Activated T-helper 1 cell treated with anti-CD3 and anti-CD28 coated beads, Interleukin-12 subunit alpha, Interleukin-12 subunit beta, Interleukin-2, Interleukin-4 antibody, amounts not matched to agents 30 ng/mL and 10 ng/mL and 1 ng/mL, durations not matched to agents 14 hours and 24 hours and 36 hours (primary cell): ENCODE measurements around the gene LRP1. TPM values are rescaled to one million over a fixed set of nuclear protein-coding genes. Genes with fewer than 3 reads are reported as not detected.

Experiments
- DNase-seq: peaks from one replicate; pipeline ENCODE4 v3.0.0; 2021; ENCODE audit warnings: low spot score
- H3K27ac Mint-ChIP-seq: one replicate; pipeline ENCODE4 v1.8.0; 2021; ENCODE audit warnings: mild to moderate bottlenecking, mixed read lengths
- H3K27me3 Mint-ChIP-seq: one replicate; pipeline ENCODE4 v1.8.0; 2022; ENCODE audit warnings: mild to moderate bottlenecking, moderate library complexity, mixed read lengths; ENCODE audit not compliant: insufficient read depth
- H3K36me3 Mint-ChIP-seq: one replicate; pipeline ENCODE4 v1.8.0; 2021; ENCODE audit warnings: low read depth, mixed read lengths
- H3K4me1 Mint-ChIP-seq: one replicate; pipeline ENCODE4 v1.8.0; 2021; ENCODE audit warnings: low read depth, mixed read lengths
- H3K4me3 Mint-ChIP-seq: one replicate; pipeline ENCODE4 v1.8.0; 2021; ENCODE audit warnings: mild to moderate bottlenecking, moderate library complexity, mixed read lengths
- H3K9me3 Mint-ChIP-seq: one replicate; pipeline ENCODE4 v1.8.0; 2021; ENCODE audit warnings: mixed read lengths
- intact Hi-C: fragments of 100-400 bp; cut with micrococcal nuclease; formaldehyde crosslinking; loops from one replicate; pipeline ENCODE4 v1.15.1; 2024
- total RNA-seq: library from RNA; stranded (reverse); gene quantifications from 2 replicates; pipeline ENCODE4 v1.2.3, GENCODE V29; 2022

LRP1 gene
- total RNA-seq, 1 donor from 2014 or later, result 0.26 TPM

GRCh38 chr12:57207731-57208630, 79.7 kb downstream of the LRP1 start:
- intact Hi-C loops, result no loop called here
- no peaks in the 10 kb centered on the region for H3K36me3 Mint-ChIP-seq
- no peak for DNase-seq
- H3K9me3 Mint-ChIP-seq, result no peaks in the 10 kb centered on the region
- H3K4me3 Mint-ChIP-seq, result no peak overlapping the region
- no peaks in the 10 kb centered on the region for H3K4me1 Mint-ChIP-seq
- peaks cover 2% of the 10 kb centered on the region for H3K27me3 Mint-ChIP-seq
- H3K27ac Mint-ChIP-seq, result no peak overlapping the region

GRCh38 chr12:57208631-57209282, 80.5 kb downstream of the LRP1 start:
- Mint-ChIP-seq H3K36me3 (no peaks in the 10 kb centered on the region), H3K4me1 (peaks cover 6% of the 10 kb centered on the region), H3K4me3 (no peak overlapping the region), H3K27ac (no peak overlapping the region), H3K27me3 (peaks cover 7% of the 10 kb centered on the region), H3K9me3 (no peaks in the 10 kb centered on the region)
- DNase-seq, result no peak
- intact Hi-C loops, result no loop called here

GRCh38 chr12:57209916-57210315, 81.6 kb downstream of the LRP1 start:
- Mint-ChIP-seq H3K27ac (no peak overlapping the region), H3K36me3 (no peaks in the 10 kb centered on the region), H3K4me3 (no peak overlapping the region), H3K9me3 (no peaks in the 10 kb centered on the region), H3K4me1 (peaks cover 13% of the 10 kb centered on the region), H3K27me3 (peaks cover 19% of the 10 kb centered on the region)
- intact Hi-C loops, result no loop called here
- no peak for DNase-seq

DNA sequence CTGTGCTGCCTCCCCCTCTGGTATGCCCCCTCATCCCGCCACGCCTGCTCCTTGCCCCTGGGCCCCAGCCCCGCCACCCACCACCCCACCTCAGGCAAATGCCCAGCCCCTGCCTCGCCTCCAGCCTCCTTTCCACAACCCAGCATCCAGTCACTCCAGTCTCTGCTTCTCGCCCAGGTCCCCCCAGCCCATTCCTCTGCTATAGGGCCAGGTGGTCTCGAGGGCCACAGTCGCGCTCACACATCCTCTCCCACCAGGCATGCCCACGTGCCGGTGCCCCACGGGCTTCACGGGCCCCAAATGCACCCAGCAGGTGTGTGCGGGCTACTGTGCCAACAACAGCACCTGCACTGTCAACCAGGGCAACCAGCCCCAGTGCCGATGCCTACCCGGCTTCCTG, 82.2 kb downstream of the LRP1 start:
- intact Hi-C loops, result no loop called here
- Mint-ChIP-seq H3K9me3 (no peaks in the 10 kb centered on the region), H3K4me1 (peaks cover 18% of the 10 kb centered on the region), H3K36me3 (no peaks in the 10 kb centered on the region), H3K4me3 (no peak overlapping the region), H3K27ac (no peak overlapping the region), H3K27me3 (peaks cover 24% of the 10 kb centered on the region)
- DNase-seq, result no peak

DNA sequence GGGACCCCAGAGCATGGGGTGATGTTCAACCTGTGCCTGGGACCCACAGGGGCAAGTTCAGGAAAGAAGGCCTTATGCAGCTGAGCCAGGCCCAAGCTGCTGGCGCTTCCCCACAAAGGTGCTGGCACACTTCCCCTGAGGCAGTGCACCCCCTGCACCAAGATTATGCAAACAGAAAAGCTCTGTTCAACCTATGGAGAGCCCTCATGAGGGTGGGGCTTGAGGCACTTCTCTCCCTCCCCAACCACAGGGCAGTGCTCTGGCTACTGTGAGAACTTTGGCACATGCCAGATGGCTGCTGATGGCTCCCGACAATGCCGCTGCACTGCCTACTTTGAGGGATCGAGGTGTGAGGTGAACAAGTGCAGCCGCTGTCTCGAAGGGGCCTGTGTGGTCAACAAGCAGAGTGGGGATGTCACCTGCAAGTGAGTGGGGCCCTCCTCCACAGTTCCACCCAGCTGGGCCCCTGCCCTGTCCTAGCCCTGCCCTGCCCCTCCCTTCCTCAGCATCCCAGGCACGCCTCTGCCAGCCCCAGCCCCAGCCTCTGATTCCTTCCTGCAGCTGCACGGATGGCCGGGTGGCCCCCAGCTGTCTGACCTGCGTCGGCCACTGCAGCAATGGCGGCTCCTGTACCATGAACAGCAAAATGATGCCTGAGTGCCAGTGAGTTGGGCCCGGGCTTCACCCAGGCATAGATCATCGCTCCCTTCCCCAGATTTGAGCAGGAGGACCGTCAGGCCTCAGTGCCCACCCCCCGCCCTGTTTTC, 82.8 kb downstream of the LRP1 start:
- intact Hi-C loops, result no loop called here
- no peaks in the 10 kb centered on the region for H3K36me3 Mint-ChIP-seq
- no peak for DNase-seq
- H3K4me3 Mint-ChIP-seq, result no peak overlapping the region
- no peaks in the 10 kb centered on the region for H3K9me3 Mint-ChIP-seq
- peaks cover 31% of the 10 kb centered on the region for H3K27me3 Mint-ChIP-seq
- H3K4me1 Mint-ChIP-seq, result peaks cover 24% of the 10 kb centered on the region
- H3K27ac Mint-ChIP-seq, result no peak overlapping the region

DNA sequence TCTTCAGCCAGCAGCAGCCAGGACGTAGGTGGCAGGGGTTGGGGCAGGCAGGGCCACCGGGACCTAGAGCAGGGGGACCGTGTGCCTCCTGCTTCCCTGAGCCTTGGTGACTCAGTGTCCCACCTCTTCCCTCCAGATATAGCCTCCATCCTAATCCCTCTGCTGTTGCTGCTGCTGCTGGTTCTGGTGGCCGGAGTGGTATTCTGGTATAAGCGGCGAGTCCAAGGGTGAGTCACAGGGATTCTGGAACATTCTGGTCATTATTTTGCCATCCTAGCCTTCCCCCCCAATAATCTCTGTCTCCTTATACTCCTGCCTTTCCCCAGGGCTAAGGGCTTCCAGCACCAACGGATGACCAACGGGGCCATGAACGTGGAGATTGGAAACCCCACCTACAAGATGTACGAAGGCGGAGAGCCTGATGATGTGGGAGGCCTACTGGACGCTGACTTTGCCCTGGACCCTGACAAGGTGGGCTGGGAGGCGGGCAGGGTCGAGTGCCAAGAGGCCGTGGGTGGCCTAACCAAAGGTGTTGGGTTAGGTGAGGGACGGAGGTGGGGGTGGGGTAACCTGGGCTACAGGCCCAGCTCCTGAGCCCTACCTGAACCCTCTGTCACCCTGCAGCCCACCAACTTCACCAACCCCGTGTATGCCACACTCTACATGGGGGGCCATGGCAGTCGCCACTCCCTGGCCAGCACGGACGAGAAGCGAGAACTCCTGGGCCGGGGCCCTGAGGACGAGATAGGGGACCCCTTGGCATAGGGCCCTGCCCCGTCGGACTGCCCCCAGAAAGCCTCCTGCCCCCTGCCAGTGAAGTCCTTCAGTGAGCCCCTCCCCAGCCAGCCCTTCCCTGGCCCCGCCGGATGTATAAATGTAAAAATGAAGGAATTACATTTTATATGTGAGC, 83.8 kb downstream of the LRP1 start:
- Mint-ChIP-seq H3K27me3 (peaks cover 31% of the 10 kb centered on the region), H3K36me3 (no peaks in the 10 kb centered on the region), H3K27ac (no peak overlapping the region), H3K9me3 (no peaks in the 10 kb centered on the region), H3K4me3 (no peak overlapping the region), H3K4me1 (peaks cover 24% of the 10 kb centered on the region)
- intact Hi-C loops, result no loop called here
- no peak for DNase-seq

GRCh38 chr12:57212701-57213057, 84.4 kb downstream of the LRP1 start:
- Mint-ChIP-seq H3K36me3 (peaks cover 3% of the 10 kb centered on the region), H3K4me3 (no peak overlapping the region), H3K4me1 (peaks cover 30% of the 10 kb centered on the region), H3K27ac (no peak overlapping the region), H3K27me3 (peaks cover 36% of the 10 kb centered on the region), H3K9me3 (no peaks in the 10 kb centered on the region)
- intact Hi-C loops, result loop anchor here (1.0 kb wide), 3 partner anchors 27 to 247 kb away; partner anchors contain the start of gene GLI1
- DNase-seq, result no peak

DNA sequence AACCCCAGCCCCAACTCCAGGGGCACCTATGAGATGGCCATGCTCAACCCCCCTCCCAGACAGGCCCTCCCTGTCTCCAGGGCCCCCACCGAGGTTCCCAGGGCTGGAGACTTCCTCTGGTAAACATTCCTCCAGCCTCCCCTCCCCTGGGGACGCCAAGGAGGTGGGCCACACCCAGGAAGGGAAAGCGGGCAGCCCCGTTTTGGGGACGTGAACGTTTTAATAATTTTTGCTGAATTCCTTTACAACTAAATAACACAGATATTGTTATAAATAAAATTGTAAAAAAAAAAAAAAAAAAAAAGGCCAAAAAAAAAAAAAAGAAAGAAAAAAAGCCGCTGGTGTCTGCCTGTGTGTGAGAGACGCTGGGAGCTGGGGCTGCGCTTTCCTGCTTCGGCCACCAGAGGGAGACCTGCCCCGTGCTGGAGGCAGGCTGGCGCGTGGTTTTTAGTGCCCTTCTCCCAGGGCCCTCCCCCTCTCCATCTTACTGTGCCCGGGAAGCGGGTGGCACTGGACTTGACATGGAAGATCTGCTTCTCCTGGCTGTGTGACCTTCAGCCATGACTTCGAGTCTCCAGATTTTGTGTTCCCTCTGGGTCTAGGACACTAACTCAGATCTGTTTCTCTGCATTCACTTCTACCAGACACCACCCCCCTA, 84.9 kb downstream of the LRP1 start:
- Mint-ChIP-seq H3K27me3 (peaks cover 41% of the 10 kb centered on the region), H3K9me3 (no peaks in the 10 kb centered on the region), H3K4me1 (peaks cover 30% of the 10 kb centered on the region), H3K4me3 (no peak overlapping the region), H3K36me3 (peaks cover 3% of the 10 kb centered on the region), H3K27ac (no peak overlapping the region)
- intact Hi-C loops, result loop anchor here (1.0 kb wide), 3 partner anchors 26 to 246 kb away; partner anchors contain the start of gene GLI1
- DNase-seq, result peak; percentile 74

DNA sequence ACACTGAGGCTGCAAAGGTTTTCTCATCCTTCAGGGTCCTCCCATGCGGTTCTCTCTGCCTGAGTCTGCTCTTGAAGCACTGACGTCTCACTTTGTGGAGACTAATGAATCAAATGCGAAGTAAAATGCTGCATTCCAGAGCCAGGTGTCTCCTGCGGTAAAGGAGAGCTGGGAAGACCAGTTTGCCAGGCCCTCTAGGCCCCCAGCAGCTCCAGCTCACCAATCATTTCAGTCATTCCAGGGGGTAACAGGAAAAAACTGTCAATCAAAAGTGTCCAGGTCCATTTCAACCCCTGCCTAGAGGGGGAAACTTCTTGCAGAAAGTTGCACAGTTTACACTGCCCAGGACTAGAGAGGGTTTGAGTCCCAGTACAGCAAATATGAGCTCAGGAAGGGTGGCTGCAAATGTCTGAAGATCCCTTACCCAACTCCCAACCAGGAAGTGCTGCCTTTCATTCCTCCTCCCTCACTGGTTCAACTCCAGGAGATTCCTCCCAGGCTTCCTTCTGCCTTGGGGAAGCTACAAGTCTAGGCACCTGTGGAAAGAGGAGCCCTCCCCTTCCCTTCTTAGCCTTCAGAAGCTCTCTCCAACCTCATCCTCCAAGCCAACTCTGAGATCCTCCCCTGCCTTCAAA, 85.6 kb downstream of the LRP1 start:
- peaks cover 30% of the 10 kb centered on the region for H3K4me1 Mint-ChIP-seq
- H3K36me3 Mint-ChIP-seq, result peaks cover 3% of the 10 kb centered on the region
- H3K9me3 Mint-ChIP-seq, result no peaks in the 10 kb centered on the region
- no peak for DNase-seq
- intact Hi-C loops, result loop anchor here (1.0 kb wide), 4 partner anchors 15 to 245 kb away; partner anchors contain the start of genes GLI1 and SHMT2
- peaks cover 48% of the 10 kb centered on the region for H3K27me3 Mint-ChIP-seq
- H3K27ac Mint-ChIP-seq, result peak overlapping the region; percentile 42
- H3K4me3 Mint-ChIP-seq, result peak overlapping the region; percentile 56

DNA sequence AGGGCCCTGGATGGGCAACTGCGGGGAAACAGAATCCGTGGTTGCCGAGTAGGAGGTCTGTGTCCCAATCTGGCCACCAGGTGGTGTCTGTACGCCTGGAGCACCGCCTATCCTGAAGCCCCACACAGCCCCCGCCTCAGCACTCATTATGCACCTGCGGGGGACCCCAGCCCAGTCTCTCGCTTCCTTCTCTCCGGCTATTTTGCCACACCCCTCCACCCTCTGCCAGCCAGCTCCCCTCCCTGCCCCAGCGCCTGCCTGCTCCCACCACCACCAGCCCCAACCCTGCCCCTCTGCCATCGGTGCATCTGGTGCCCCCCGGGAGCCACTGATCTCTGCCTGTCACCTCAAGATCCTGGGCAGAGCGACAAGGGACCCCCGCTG, 86.1 kb downstream of the LRP1 start:
- Mint-ChIP-seq H3K27ac (peak overlapping the region; percentile 42), H3K36me3 (peaks cover 3% of the 10 kb centered on the region), H3K27me3 (peaks cover 51% of the 10 kb centered on the region), H3K4me3 (peak overlapping the region; percentile 56), H3K4me1 (peaks cover 30% of the 10 kb centered on the region), H3K9me3 (no peaks in the 10 kb centered on the region)
- peak; percentile 58 for DNase-seq
- intact Hi-C loops, result loop anchor here (1.0 kb wide), 1 partner anchor 15 kb away; the partner anchor contains the start of gene SHMT2

- intact Hi-C loops, result no loop called here
- DNase-seq, result no peak
- Mint-ChIP-seq H3K9me3 (no peaks in the 10 kb centered on the region), H3K4me1 (peaks cover 30% of the 10 kb centered on the region), H3K36me3 (peaks cover 3% of the 10 kb centered on the region), H3K4me3 (no peak overlapping the region), H3K27ac (no peak overlapping the region), H3K27me3 (peaks cover 57% of the 10 kb centered on the region)
Measured at GRCh38 chr12:57215065-57215464, 86.8 kb downstream of the LRP1 start.
